T-helper 1 cell treated with Interleukin-12 subunit alpha and Interleukin-12 subunit beta and Interleukin-4 antibody, amounts not matched to agents 30 μg/mL and 1 μg/mL, for 36 hours (primary cell): ENCODE results near the gene SMARCC1.

Experiments
- H3K27ac Mint-ChIP-seq: one replicate; pipeline ENCODE4 v1.8.0; 2021; ENCODE audit warnings: mild to moderate bottlenecking, mixed read lengths
- H3K27me3 Mint-ChIP-seq: one replicate; pipeline ENCODE4 v1.8.0; 2021; ENCODE audit warnings: low read depth, mixed read lengths
- H3K36me3 Mint-ChIP-seq: one replicate; pipeline ENCODE4 v1.8.0; 2021; ENCODE audit warnings: low read depth, mixed read lengths
- H3K4me1 Mint-ChIP-seq: one replicate; pipeline ENCODE4 v1.8.0; 2021; ENCODE audit warnings: low read depth, mixed read lengths
- H3K4me3 Mint-ChIP-seq: one replicate; pipeline ENCODE4 v1.8.0; 2021; ENCODE audit warnings: mild to moderate bottlenecking, moderate library complexity, mixed read lengths
- H3K9me3 Mint-ChIP-seq: one replicate; pipeline ENCODE4 v1.8.0; 2021; ENCODE audit warnings: mixed read lengths

The SMARCC1 gene

DNA sequence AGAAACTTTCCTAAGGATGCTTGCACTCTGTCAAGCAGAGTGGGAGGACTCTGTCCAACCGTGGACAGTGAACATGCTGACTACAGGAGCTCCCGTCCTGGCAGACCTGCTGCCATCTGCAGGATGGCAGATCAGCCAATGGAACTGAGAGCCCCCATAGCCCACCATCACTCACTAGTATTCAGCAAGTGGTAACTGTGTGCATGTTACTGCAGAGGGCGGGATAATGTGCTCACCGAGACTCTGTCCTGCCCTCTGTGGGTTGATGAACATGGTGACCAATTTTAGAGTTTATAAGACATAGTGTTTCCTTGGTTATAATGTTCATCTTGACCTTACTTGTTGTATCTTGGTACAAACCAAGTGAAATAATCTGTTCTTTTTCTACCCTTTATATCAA is 214.5 kb downstream of the SMARCC1 start:
- Mint-ChIP-seq H3K36me3 (no peaks in the 10 kb centered on the region), H3K4me1 (no peaks in the 10 kb centered on the region), H3K27ac (no peak overlapping the region), H3K27me3 (peaks cover 18% of the 10 kb centered on the region), H3K9me3 (no peaks in the 10 kb centered on the region), H3K4me3 (no peak overlapping the region)

DNA sequence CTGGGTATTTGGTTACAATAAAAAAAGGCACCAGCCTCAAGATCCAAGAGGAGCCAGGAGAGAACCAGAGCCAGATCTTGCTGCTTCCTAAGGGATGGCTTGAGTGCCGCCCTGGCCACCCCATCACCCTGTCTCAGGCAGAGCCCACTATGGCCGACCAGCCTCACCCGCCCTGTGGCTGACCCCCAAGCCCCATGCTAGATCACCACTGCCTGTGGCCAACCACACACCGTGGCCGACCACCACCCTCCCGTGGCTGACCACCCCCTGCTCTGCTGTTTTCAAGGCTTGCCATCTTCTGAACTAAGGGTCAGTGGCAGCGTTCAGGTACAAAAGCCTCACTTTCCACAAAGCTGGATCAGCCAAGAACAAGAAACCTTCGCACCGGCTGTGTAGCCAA is 215.0 kb downstream of the SMARCC1 start:
- Mint-ChIP-seq H3K36me3 (no peaks in the 10 kb centered on the region), H3K4me3 (no peak overlapping the region), H3K27me3 (peaks cover 14% of the 10 kb centered on the region), H3K9me3 (no peaks in the 10 kb centered on the region), H3K27ac (no peak overlapping the region), H3K4me1 (no peaks in the 10 kb centered on the region)

DNA sequence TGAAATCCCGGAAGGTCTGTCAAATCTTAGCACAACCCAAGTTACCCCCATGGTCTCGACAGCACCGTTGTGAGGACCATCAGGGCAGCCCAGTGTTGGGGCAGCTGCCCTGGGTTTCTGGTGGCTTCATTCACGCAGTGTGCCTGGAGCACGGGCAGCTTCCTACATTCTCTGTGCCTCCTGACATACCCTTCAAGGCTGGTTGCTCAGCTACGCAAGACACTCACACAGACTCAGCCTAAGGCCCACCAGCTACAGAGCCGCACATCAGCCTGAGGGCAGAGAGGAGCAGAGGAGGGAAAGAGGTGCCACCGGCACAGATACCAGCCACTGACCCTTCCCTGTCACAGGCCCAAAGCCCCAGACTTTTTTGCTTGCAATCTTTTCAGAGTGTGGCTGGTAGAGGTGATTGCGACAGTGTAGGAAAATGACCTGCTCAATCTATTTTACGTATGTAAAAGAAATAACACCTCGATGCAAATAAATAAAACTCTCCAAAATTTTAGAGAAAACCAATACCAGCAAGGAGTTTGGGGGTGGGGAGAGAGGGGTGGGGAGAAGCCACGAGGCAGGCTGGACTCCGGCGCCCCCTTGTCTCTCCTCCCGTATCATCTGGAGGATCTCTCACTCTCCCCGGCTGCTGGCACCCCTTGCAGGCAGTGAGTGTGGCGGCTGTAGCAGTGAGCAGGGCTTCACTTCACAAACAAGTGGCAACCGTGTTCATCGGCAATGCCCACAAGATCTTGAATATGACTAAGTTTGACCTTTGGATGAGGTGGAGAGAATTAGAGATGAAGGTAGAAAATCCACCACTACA is 215.8 kb downstream of the SMARCC1 start:
- Mint-ChIP-seq H3K27ac (no peak overlapping the region), H3K4me3 (no peak overlapping the region), H3K4me1 (no peaks in the 10 kb centered on the region), H3K27me3 (peaks cover 9% of the 10 kb centered on the region), H3K9me3 (no peaks in the 10 kb centered on the region), H3K36me3 (no peaks in the 10 kb centered on the region)

DNA sequence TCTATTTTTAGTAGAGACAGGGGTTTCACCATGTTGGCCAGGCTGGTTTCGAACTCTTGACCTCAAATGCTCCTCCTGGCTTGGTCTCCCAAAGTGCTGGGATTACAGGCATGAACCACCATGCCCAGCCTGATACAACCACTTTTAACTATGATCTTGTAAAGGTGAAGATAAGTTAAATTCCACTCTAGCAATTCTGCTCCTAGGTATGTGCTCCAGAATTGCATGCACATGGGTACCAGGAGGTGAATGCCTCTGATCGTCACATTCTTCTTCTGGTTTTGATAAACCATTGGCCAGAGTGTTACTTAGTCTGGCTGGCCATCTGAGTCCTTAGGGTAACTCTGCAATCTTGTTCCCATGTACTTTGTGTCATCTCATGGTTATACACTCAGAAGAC is 225.3 kb downstream of the SMARCC1 start:
- H3K4me3 Mint-ChIP-seq = no peak overlapping the region
- no peaks in the 10 kb centered on the region for H3K9me3 Mint-ChIP-seq
- H3K27ac Mint-ChIP-seq = no peak overlapping the region
- peaks cover 15% of the 10 kb centered on the region for H3K27me3 Mint-ChIP-seq
- H3K4me1 Mint-ChIP-seq = no peaks in the 10 kb centered on the region
- no peaks in the 10 kb centered on the region for H3K36me3 Mint-ChIP-seq

DNA sequence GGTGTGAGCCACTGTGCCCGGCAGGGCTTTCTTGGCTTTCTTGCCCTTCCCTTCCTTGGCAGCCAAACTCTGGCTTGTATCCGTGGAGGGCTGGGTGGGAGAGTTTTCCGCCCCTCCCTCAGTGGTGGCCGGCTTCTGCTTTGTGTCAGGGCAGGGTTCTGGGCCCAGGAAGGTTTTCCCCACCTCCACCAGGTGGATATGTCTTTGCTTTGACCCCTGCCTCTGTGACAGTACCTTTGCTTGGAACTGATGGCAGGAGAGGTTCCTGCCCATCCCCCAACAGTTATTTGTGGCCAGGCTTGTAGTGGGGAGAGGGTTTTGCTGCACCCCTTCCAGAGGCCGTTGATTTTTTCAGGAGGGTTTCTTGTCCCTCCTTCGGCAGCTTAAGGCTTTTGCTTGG is 227.4 kb downstream of the SMARCC1 start:
- Mint-ChIP-seq H3K27me3 (peaks cover 26% of the 10 kb centered on the region), H3K9me3 (no peaks in the 10 kb centered on the region), H3K4me3 (no peak overlapping the region), H3K4me1 (no peaks in the 10 kb centered on the region), H3K27ac (no peak overlapping the region), H3K36me3 (no peaks in the 10 kb centered on the region)

DNA sequence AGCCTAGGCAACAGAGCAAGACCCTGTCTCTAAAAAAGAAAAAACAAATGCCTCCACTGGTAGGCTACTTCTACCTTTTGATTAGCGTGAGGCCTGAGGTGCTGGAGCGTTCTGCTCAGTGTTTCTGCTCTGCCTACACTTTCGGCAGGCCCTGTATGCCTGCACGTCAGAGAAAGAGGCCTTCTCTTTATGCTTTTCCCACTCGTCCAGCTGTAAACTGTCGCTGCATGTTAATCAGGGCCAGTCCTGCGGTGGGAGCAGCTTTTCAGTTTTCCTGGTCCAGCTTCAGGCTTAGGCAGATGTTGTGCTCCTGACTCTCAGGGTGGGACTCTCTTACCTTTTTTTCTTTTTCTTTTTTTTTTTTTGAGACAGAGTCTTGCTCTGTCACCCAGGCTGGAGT is 228.3 kb downstream of the SMARCC1 start:
- H3K9me3 Mint-ChIP-seq = no peaks in the 10 kb centered on the region

DNA sequence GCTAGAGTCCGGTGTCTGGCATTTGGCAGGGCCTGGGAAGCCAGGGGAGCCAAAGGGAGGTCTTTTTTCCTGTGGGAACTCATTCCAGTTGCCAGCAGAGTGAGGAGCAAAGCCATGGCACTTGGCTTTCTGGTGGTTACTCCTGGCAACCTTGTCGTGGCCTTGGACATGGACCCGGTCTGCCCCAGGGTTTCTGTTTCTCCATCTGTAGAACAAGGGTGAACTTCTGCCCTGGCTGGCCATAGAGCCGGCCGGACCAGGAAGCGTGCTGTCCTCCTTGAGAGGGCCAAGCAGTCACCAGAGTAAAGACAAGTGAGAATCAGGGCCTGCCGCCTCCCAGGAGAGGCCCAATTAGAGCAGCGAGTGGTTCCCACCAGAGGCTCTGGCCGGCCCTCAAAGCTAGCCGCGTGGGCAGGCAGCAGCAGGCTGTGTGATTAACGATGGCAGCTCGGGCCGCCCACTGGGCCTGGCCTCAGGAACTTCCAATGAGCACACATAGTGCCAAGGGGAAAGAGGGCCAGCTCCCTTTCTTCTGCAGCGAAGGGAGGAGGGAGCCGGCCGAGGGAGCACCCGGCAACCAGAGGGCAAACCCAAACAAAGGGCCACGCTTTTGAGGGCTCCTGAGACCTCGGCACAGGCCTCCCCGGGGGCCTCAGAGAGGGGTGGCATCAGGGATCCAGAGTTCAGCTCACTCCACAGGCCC is 239.1 kb downstream of the SMARCC1 start:
- Mint-ChIP-seq H3K4me1 (no peaks in the 10 kb centered on the region), H3K4me3 (no peak overlapping the region), H3K27me3 (peaks cover 7% of the 10 kb centered on the region), H3K27ac (no peak overlapping the region), H3K36me3 (no peaks in the 10 kb centered on the region), H3K9me3 (no peaks in the 10 kb centered on the region)

More for the DNA sequence above, 228.3 kb downstream of the SMARCC1 start:
- no peak overlapping the region for H3K27ac Mint-ChIP-seq
- no peaks in the 10 kb centered on the region for H3K4me1 Mint-ChIP-seq
- H3K4me3 Mint-ChIP-seq = no peak overlapping the region
- H3K27me3 Mint-ChIP-seq = peaks cover 28% of the 10 kb centered on the region
- H3K36me3 Mint-ChIP-seq = no peaks in the 10 kb centered on the region

DNA sequence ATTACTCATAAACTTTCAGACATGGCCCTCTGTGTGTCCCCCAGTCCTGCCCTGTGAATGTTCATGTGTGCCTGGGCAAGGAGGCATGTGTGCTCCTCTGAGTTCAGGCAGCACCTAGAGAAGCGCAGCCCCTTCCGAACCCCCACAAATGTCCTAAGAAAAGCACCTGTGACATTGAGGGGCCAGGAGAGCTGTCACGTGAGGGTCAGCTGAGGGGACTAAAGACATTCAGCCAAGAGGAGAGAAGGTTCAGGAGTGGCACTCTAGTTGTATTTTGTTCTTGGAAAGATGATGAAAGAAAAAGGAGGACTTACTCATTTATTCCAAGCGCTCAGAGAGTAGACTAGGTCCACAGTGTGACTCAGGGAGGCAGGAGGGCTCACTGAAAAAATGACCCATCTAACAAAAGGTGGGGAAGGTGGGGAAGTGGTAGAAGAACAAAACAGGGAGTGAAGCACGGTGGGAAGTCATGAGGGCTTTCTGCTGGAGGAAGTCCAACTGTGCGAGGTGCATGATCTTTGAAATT is 240.0 kb downstream of the SMARCC1 start:
- H3K9me3 Mint-ChIP-seq = no peaks in the 10 kb centered on the region
- H3K4me1 Mint-ChIP-seq = no peaks in the 10 kb centered on the region
- H3K27ac Mint-ChIP-seq = no peak overlapping the region
- no peaks in the 10 kb centered on the region for H3K36me3 Mint-ChIP-seq
- no peak overlapping the region for H3K4me3 Mint-ChIP-seq
- H3K27me3 Mint-ChIP-seq = peaks cover 7% of the 10 kb centered on the region

DNA sequence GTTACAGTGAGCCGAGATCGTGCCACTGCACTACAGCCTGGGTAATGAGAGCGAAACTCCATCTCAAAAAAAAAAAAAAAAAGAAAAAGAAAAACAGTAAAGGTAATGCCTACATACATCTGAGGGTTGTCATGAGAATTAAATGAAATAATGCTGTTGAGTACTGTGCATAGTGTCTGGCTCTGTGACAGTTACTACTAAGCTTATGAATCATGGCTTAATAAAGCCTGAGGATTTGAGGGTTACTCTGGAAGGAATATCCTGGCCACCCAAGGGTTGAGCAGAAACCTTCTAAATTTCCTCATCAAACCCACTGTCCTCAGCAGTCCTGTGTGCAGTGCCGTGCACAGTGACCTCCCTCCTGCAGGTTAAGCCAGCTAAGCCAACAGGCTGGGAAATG is 241.4 kb downstream of the SMARCC1 start:
- H3K4me3 Mint-ChIP-seq = no peak overlapping the region
- H3K4me1 Mint-ChIP-seq = peaks cover 1% of the 10 kb centered on the region
- no peaks in the 10 kb centered on the region for H3K9me3 Mint-ChIP-seq
- peaks cover 5% of the 10 kb centered on the region for H3K27me3 Mint-ChIP-seq
- no peak overlapping the region for H3K27ac Mint-ChIP-seq
- no peaks in the 10 kb centered on the region for H3K36me3 Mint-ChIP-seq

DNA sequence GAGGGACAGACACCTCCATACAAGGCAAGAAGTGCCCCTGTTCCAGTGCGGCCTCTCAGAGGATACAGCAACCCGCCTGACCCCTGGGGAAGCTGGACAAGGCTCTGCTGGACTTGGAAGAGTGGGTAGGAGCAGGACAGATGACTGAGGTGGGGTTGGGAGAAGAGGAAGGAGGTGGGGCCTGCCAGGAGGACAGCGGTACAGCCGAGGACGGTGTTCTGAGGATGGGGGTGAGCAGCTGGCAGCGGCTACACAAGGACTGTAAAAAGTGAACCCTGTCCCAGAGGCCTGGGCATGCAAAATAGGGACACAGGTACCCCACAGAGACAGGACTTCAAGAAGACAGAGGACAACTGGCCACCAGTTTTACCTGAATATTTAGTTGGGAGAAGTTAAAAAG is 244.7 kb downstream of the SMARCC1 start:
- H3K9me3 Mint-ChIP-seq = no peaks in the 10 kb centered on the region
- no peak overlapping the region for H3K27ac Mint-ChIP-seq
- peaks cover 1% of the 10 kb centered on the region for H3K4me1 Mint-ChIP-seq
- no peaks in the 10 kb centered on the region for H3K36me3 Mint-ChIP-seq
- H3K4me3 Mint-ChIP-seq = no peak overlapping the region
- peaks cover 5% of the 10 kb centered on the region for H3K27me3 Mint-ChIP-seq

DNA sequence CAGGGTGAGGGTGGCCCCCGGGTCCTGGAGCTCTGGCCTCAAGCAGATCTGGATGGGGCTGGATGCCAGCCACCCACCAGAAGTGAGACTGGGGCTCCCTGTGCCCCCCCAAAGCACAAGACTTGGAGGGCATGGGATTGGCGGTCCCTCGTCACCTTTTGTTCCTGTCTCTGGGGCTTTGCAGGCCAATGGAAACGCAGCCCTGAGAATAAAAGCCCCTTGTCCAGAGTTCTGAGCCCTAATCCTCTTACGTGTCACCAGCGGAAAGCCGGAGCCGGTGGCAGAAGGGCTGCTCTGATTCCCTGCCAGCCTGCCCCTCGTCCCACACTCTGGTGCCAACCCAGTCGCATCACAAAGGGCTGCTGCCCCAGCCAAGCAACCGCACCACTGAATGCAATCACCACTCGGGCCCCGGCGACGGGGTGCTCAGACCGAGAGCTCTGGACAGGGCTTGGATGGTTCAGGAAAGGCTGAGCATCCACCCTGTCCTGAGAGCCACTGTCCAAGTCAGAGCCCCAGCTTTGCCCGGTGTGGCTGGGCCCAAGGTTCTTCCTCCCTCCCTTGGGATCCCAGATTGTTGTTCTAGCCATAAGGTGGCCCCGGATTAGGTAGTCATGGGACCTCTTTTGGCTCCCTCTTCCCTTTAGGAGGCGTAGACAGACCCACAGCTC is 245.3 kb downstream of the SMARCC1 start:
- Mint-ChIP-seq H3K4me3 (no peak overlapping the region), H3K27me3 (peaks cover 5% of the 10 kb centered on the region), H3K27ac (no peak overlapping the region), H3K9me3 (no peaks in the 10 kb centered on the region), H3K4me1 (peaks cover 1% of the 10 kb centered on the region), H3K36me3 (no peaks in the 10 kb centered on the region)
